ENCODE data around the gene KBTBD7.

Gene KBTBD7, protein sequence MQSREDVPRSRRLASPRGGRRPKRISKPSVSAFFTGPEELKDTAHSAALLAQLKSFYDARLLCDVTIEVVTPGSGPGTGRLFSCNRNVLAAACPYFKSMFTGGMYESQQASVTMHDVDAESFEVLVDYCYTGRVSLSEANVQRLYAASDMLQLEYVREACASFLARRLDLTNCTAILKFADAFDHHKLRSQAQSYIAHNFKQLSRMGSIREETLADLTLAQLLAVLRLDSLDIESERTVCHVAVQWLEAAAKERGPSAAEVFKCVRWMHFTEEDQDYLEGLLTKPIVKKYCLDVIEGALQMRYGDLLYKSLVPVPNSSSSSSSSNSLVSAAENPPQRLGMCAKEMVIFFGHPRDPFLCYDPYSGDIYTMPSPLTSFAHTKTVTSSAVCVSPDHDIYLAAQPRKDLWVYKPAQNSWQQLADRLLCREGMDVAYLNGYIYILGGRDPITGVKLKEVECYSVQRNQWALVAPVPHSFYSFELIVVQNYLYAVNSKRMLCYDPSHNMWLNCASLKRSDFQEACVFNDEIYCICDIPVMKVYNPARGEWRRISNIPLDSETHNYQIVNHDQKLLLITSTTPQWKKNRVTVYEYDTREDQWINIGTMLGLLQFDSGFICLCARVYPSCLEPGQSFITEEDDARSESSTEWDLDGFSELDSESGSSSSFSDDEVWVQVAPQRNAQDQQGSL

DNA sequence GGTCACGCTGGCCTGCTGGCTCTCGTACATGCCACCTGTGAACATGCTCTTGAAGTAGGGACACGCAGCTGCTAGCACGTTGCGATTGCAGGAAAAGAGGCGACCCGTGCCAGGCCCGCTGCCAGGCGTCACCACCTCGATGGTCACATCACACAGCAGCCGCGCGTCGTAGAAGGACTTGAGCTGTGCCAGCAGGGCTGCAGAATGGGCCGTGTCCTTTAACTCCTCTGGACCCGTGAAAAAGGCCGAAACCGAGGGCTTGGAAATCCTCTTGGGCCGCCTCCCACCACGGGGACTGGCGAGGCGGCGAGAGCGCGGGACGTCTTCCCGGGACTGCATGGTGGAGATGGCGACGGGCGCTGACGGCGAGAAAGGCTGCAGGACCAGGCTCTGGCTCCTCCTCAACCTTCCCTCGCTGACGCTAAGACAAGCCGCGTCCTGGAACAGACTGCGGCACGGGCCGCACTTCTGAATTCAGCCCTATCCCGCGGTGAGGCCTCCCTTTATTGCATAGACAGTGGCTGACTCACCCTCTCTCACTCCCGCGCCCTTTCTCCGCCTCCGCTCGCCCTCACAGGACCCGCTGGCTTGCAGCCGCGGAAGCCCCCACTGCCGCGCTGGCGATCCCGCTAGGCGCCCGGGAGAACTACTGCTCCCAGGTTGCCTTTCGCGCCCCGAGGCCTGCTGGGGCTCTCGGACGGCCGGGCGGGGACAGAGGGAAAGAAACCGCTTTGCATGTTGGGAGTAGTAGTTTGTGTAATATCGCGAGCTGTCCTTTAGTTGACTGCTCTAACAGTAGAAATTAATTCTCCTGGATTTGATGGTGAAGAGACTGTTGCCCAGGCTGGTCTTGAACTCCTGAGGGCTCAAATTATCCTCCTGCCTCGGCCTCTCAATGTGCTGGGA lies at the start of gene KBTBD7:
Gene KBTBD7, minus strand, starts transcription at position 651 of the 906 bp plus-strand sequence. Its CDS starts 312 bp downstream, at position 339.
- DNase-seq (ENCODE audit: low read depth) = peak; percentile 83

DNA sequence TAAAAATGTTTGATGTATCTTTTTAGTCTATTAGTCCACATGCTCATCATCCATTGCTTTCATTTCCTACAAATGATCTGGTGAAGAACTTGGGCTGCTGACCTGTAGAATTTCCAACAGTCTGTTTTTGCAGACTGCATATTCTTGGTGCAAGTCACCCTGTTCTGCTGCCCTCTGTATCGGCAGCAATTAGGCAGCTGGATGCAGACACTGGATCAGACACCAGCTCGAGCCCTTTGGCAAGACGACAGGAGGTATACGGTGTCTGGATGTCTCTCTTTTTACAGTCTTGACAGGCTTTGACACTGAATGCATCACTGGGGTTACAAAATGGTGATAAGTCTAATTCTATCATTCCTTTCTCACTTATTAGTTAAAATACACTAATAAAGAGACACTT lies 47.3 kb upstream of the KBTBD7 start:
- DNase-seq (ENCODE audit: low read depth) = no peak

DNA sequence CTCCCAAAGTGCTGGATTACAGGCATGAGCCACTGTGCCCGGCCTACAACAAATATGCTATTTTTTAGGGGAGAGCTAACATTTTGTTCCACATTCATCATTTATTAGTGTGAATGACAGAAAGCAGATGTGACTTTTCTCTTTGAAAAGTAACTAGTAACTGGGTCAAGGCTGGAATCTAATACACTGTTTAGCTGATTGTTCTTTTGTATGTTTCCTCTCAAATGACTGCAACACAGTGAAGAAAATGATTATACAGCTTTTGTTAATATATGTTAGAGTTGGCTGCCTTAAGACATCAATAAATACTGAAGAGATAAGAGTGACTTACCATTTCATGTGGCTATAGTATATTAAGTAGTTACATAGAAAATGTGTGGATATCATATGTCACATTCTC lies 42.0 kb upstream of the KBTBD7 start:
- DNase-seq (ENCODE audit: low read depth) = no peak

DNA sequence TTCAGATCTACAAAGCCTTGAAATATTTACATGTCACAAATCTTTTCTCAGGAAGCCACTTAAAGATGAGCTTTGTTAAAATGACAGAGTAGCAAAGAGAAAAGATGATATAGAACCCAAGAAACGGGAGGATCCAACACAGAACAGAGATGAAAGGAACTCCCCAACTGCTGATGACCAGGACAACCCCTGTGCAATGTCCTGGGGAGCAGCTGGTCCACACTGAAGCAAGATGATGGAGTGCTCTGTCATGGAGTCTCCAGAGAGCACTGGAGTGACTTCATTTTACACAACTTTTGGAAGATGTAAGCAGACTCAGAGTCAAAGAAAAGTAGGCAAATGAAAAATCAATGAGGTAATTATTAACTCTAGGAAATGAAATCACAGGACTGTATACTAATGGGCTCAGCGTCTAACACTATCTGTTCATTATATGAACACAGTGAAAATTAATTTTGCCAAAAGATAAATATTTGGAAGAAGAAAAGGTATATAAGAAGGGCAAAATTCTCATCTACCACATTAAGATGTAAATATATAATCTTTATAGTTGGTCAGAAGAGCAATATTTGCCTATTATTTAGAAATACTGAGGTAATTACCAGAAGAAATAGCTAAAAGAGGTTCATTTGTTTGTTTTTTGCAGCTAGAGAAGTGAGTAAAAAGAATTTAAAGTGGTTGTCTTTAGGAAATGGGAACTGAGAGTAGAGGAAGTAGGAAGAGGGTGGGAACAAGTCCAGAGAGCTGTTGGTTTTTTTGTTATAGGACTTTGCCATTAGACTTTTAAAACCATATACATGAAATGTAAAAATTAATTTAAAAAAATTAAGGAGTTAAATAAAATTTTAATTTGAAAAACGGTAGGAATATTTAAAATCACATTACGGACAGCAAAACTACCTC lies 38.5 kb upstream of the KBTBD7 start:
- no peak for DNase-seq (ENCODE audit: low read depth)

DNA sequence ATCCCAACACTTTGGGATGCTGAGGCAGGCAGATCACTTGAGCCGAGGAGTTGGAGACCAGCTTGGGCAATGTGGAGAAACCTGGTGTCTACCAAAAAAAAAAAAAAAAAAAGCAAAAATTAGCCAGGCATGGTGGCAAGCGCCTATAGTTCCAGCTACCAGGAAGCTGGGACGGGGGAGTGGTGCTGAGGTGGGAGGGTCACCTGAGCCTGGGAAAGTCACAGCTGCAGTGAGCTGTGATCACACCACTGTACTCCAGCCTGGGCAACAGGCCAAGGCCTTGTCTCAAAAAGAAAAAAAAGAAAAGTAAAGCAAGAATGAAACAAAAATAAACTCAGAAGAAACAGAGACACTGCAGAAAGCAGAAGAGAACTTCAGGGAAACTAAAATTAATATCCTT lies 37.4 kb upstream of the KBTBD7 start:
- DNase-seq (ENCODE audit: low read depth) = no peak

DNA sequence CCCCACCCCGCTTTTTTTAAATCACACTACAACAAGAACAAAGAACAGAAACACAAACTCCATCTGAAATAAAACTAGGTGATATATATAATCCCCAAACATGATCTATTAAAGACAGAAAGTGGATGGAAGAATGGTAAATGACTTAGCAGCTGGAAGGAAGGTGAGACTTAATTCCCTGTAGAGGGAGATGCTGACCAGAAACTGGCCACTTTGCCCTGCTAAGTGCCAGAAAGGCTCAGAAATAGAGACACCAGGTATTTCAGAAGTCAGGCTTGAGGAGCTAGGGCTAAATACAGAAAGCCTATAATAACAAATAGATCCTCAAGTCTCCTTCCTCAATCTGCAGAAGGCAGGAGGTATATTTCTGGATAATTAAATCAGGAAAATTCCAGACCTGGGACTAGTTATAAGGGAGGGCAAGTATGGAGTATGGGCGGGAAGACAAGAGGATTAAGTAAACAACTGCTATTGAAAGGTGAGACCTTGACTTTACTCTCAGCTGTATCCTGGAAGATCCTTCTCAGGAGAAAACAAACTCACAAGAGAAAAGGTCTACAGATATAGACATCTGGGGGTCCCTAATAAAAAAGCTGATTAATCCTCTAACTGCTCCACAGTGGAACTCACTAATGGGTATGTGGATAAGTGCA lies 36.8 kb upstream of the KBTBD7 start:
- no peak for DNase-seq (ENCODE audit: low read depth)

DNA sequence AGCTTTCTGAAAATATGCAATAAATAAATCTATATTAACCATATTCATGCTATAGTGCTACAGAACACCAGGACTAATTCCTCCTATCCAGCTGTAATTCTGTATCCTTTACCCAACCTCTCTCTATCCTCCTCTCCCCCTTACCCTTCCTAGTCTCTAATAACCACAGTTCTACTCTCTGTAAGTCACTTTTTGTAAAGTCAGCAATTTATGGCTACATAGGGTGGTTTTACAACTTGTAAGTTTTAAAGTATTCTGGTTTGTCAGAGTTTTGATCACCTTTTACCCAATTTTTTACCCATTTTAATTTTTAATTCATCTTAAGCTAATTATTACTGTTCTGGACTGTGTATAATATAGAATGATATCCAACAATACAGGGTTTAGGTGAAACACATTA lies 35.0 kb upstream of the KBTBD7 start:
- DNase-seq (ENCODE audit: low read depth) = no peak

DNA sequence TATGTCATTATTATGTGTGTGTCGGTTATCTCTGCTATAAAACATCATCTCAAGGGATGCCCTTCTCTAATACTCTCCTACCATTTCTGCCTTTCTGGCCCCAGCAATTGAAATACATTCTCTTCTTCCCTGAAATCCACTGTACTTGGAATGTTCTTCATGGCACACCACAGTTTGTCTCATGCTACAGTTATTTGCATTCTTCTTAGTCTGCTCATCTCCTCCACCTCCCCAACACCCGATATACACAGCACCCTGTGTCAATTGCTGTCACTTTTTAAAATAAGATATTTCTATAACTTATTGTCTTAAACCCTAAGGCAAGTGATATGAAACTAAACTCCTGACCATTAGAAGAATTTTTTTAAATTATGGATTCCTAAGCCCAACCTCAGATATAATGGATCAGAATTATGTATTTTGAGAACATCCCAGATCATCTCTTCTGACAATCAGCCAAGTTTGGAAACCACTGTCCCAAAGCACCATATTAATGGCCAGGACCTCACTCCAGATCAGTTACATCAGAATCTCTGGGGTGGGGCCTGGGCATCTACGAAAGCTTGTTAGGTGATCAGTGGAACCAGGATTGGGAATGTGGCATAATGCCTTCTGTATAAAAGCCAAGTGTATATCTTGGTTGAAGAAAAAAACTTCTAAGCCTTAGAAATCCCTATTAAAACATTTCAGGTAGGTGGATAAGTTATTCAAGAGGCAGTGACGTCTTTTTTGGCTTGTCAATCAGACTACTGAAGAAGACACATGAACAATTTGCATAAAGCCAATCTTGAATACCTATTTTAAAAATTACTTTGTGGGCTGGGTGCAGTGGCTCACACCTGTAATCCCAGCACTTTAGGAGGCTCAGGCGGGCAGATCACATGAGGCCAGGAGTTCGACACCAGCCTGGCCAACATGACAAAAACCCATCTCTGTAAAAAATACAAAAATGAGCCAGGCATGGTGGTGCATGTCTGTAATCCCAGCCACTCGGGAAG lies 30.0 kb upstream of the KBTBD7 start:
- DNase-seq (ENCODE audit: low read depth) = no peak

DNA sequence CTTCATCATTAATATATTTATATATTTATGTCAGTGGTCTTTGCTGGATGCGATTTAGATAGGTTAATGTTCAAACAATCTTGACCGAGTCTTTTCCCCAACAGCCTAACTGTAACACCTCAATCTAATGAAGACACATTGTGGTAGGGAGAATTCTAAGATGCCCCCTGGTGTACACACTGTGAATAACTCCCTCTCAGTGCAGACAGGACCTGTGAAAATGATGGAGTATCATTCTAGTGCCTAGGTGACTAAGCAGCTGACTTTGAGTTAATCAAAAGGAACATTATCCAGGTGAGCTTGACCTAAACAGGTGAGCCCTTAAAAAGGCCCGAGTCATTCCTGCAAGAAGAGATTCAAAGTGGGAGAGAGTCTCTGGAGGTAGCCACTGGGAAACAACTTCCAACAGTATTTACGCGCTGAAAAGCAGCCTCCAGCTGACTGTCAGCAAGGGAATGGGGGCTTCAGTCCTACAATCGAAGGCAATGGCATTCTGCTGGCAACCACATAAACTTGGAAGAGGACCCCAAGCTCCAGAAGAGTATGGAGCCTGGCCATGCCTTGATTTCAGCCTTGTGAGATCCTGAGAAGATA lies 28.0 kb upstream of the KBTBD7 start:
- no peak for DNase-seq (ENCODE audit: low read depth)

DNA sequence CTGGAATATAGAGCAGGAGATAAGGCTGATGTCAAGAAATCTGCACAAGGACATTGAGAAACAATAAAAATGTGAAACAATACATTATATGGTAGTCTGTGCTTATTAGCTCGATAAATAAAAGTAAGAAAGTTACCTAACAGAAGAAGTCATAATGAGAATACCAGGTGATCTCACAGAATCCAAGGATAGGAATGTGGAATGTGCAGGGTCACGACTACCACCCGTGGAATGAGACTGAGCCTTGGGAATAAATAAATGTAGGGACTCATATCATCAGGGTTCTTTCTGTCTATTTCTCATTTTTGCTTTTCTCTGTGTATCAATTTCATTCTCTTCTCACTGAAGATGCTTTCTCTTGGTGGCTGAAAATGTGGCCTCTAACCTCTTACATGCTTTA lies 26.0 kb upstream of the KBTBD7 start:
- DNase-seq (ENCODE audit: low read depth) = no peak

DNA sequence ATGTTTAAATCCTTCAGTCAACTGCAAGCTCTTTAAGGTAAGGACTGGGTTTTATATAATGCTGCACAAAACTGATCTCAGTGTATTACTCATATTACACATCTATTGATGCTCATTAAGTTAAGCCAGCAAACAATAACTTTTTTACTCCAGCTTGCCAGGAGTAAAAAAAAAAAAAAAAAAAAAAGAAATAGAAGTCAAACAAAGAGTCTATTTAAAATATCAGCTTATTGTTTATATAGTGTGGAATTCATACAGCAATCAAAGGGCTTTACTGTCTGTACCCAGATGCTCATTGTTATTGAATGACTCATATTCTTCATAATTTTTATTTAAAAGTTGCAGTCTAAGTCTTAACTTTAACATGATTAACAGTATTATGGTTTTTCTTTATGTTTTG lies 21.8 kb upstream of the KBTBD7 start:
- DNase-seq (ENCODE audit: low read depth) = no peak

DNA sequence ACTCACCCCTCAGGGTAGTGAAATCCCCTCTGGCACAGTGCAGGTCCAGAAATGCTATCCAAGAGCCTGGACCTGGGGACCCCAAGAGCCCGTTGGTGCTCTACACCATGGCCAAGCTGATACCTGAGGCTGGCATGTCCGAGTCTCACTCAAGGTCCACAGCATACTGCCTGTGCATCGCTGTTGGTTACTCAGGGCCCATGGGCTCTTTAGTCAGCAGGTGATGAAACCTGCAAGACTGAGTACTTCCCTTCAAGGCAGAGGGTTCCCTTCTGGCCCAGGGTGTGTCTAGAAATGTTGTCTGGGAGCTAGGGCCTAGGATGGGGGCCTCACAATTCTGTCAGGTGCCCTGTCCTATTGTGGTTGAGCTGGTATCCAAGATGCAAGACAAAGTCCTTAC lies 19.6 kb upstream of the KBTBD7 start:
- no peak for DNase-seq (ENCODE audit: low read depth)

DNA sequence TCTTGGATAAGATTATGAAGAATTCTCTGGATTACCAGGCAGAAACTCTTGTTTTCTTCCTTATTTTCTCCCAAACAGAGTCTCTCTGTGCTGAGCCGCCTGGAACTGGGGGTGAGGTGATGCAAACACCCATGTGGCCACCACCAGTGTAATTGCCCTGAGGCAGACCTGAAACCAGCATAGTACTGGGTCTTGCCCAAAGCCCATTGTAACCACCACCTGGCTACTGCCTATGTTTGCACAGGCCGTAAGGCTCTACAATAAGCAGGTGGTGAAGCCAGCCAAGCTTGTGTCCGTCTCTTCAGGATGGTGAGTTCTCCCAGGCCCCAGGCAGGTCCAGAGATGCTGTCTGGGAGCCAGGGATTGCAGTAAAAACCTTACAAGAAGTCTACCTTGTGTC lies 18.9 kb upstream of the KBTBD7 start:
- DNase-seq (ENCODE audit: low read depth) = no peak

DNA sequence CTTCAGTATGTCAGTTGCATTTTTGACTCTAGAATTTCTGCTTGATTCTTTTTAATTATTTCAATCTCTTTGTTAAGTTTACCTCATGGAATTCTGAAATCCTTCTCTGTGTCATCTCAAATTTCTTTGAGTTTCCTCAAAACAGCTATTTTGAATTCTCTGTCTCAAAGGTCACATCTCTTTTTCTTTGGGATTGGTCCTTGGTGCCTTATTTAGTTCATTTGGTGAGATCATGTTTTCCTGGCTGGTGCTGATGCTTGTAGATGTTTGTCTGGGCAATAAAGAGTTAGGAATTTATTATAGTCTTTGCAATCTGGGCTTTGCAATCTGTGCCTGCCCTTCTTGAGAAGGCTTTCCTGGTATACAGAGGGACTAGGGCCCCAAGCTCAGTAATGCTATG lies 18.5 kb upstream of the KBTBD7 start:
- DNase-seq (ENCODE audit: low read depth) = no peak

DNA sequence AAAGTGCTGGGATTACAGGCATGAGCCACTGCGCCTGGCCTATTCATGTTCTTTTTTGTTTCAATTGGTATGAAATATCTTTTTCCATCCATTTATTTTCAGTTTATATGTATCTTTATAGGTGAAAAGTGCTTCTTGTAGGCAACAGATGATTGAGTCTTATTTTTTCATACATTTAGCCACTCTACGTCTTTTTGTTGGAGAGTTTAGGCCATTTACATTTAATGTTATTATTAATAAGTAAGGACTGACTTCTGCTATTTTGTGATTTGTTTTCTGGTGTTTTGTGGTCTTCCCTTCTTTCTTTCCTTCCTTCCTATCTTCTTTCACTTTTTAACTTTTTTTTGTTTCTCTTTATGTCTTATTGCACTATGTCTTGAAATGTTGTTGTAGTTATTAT lies 16.7 kb upstream of the KBTBD7 start:
- DNase-seq (ENCODE audit: low read depth) = no peak

DNA sequence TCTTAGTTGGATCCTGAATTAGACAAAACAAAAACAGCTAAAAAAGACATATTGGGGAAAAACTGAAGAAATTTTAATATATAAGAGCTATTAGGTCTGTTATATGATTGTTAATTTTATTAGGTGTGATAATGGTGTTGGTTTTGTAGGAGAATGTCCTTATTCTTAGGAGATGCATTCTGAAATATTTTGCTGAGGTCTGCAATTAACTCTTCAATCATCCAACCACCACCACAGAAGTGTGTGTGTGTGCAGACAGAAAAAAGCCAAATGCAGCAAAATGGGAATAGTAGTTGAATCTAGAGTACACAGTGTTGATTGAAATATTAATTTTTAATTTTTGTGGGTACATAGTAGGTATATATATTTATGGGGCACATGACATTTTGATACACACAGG lies 12.1 kb upstream of the KBTBD7 start:
- no peak for DNase-seq (ENCODE audit: low read depth)

DNA sequence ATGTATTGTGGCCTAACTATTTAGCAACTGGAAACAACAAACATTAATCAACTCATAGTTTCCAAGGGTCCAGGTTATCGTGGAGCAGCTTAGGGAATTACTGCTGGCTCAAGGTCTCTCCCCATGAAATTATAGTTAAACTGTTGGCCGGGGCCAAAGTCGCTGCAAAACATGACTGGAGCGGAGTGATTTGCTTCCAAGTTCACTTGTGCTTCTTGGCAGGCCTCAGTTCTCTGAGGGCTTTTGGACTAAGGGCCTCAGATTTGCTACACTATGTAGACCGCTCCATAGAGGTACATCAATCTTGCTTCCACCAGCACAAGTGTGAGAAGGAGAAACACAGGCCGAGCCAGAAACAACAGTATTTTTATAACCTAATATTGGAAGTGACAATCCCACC lies 9.4 kb upstream of the KBTBD7 start:
- DNase-seq (ENCODE audit: low read depth) = no peak

DNA sequence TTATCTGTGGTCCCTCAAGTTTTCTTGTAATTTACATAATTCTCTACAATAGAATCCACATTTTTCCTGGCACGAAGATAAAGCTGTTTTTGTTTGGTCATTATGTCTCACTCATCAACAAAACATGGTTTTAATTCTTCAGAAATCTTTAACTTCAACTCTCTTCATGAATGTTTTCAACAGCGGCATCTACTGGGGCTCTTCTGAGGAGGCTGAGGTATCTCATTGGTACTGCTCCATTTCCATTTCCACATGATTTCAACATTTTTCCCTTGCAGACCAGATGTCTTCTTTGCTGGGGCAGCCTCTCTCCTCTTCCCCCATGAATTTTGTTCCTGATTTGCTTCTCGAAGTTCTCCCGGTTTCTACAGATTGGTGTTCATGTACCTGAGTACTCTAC lies 5.8 kb upstream of the KBTBD7 start:
- DNase-seq (ENCODE audit: low read depth) = no peak

DNA sequence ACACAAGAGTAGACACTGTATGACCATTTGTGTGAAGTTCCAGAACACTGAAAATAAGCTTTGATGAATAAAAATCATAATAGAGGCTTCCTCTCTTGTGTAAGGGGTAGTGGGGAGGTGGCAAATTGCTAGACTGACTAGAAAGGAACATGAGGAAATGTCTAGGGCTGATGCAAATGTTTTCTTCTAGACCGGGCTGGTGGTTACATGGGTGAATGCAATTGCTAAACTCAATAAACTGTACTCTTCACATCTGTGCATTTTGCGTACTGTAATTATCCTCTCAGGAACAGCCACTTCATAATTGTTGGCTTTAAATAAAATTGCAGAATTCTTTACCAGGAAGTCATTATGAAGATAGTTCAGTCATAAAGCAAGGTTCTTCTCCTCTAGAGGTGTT lies 5.2 kb upstream of the KBTBD7 start:
- DNase-seq (ENCODE audit: low read depth) = no peak
